HuH-7 (cell line): ENCODE data around the gene THAP7.
A peak's percentile ranks its signal among the peaks of the same experiment; 100 is the strongest.

Experiments
- DNase-seq: peaks from one replicate; pipeline ENCODE4 v3.0.0; 2011; ENCODE audit warnings: low spot score

The THAP7 gene

GRCh38 chr22:20993304-20994127 lies 8.4 kb downstream of the THAP7 start:
- DNase-seq, result no peak

DNA sequence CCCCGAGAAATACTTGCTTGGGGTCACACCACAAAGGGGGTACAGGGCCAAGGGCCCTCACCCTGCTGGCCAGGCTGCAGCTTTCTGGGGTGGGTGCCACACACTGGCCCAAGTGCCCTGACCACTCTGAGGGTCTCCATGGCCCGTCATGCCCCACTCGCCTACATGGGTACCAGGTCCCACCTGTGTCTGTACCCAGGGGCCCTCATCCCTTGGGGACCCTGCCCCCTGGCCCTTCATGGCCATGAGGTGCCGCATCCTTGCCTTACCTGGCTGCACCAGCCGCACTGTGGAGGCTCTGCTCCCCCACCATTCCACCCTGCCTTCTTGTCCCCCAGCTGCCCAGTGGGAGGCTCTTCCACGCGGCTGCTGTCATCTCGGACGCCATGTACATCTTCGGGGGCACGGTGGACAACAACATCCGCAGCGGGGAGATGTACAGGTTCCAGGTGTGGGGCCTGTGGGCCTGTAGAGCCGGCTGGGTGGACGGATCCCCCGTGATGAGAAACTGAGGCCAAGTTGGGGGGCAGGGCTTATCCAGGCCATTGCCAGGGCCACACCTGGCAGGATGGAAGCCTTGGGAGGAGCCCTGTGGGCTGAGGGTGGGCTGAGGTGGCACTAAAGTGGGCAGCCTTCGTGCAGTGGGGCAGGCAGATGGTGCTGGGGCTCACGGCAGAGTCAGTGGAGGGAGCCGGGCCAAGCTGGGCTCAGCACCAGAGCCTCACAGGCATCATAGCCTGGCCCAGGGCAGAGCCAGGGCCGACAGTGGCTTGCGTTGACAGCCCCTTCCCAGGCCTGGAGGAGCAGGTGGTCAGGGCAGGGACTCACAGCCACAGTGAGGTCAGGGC lies 9.2 kb downstream of the THAP7 start:
- no peak for DNase-seq

DNA sequence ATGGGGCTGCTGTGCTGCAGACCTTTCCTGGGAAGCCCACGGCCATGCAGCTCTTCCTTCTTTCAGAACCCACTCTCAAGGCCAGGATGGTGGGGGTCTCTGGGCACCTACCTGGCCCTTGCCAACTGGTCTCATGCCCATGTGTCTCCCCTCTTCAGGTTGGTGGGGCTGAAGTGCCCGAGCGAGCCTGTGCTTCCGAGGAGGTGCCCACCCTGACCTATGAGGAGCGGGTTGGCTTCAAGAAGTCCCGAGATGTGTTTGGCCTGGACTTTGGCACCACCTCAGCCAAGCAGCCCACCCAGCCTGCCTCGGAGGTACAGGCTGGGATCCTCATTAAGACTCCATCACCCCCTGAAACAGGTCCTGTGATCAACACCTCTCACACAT lies 9.9 kb downstream of the THAP7 start:
- no peak for DNase-seq

DNA sequence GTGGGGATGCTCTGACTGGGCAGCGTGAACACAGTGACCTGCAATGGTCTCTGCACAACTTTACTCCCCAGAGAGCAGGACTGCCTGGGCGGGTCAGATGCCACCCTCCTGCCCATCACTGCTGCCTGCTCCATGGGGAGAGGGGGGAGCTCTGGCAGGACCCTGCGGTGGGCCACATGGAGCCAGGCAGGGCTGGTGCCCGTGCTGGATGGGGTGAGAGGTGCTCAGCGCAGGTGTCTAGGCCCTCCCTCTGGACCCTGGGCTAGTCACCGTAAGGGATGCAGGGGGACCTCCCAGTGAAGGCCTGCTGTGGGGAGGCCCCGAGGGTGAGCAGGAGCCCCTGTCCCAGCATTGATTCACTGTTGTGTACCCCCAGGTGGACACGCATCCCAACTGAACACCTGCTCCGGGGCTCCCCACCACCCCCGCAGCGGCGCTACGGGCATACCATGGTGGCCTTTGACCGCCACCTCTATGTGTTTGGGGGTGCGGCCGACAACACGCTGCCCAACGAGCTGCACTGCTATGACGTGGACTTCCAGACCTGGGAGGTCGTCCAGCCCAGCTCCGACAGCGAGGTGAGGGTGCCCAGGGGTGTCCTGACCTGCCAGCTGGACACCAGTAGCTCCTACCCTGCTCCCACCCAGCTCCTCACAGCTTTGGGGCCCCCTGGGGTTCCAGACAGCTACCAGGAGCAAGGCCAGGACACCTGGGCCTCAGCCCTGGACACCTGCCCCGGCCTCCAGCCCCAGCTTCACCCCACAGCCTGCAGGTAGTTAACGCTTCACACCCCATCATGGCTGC lies 10.5 kb downstream of the THAP7 start:
- no peak for DNase-seq

- DNase-seq, result no peak
Measured at GRCh38 chr22:20990184-20991180, 11.4 kb downstream of the THAP7 start.

DNA sequence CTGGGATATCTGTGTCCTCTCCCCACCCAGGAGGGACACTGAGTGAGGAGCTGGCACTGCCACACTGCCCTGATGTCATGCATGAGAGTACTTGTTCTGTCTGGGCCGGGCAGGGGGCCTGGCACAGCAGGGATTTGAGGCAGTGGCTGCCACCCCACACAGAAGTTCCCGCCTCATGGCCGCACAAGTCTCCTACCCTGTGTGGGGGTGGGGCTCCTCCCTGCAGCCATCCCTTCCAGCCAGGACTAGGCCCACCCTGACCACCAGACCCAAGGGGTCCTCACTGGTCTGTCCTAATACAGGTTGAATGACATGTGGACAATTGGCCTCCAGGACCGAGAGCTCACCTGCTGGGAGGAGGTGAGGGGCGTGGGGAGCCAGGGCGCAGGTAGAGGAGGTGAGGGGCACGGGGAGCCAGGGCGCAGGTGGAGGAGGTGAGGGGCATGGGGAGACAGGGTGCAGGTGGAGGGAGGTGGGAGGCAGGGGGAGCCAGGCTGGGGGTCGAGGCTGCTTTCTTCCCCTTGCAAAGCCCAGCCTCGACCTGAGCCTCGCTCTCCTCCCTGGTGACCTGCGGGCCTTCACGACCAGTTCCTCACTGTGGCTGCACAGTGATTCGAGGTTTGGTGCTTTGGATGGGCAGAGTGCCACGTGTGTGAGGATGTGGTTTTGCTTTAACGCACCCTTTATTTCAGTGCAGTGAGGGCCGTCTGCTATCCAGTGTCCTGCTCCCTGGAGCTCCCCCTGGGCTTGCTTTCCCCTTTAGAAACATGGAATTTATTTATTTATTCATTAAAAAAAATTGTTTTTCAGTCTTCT lies 12.4 kb downstream of the THAP7 start:
- DNase-seq, result no peak

DNA sequence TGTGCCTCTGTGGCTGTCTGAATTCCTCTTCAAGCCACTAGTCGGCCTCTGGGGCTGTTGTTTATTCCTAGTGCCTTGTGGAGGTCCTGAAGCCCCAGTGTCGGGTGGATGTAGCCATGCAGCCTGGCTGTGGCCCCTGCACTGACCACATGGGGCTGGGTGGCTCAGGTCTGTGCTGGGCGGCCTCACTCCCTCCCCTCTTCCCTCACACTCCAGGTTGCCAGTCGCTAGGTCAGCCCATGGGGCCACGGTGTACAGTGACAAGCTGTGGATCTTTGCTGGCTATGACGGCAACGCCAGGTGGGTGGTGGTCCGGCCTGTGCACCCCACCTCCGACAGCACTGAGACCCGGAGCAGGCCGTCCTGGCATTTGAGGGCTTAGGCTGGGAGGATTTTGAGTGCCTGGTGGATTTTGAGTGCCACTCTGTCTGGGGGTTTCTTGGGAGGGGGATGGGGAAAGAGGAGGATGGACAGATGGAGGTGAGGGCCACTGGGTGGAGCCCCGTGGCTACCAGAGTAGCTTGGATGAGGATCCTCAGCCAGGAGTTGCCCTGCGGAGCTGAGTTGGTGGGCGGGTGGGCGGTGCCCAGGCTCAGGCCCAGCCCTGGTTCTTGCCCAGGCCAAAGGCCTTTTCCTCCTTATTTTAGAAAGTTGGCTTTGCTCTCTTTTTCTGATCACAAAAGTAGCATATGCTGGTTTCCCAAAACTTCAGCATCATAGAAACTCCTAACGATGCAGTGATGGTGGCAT lies 13.2 kb downstream of the THAP7 start:
- DNase-seq, result no peak

DNA sequence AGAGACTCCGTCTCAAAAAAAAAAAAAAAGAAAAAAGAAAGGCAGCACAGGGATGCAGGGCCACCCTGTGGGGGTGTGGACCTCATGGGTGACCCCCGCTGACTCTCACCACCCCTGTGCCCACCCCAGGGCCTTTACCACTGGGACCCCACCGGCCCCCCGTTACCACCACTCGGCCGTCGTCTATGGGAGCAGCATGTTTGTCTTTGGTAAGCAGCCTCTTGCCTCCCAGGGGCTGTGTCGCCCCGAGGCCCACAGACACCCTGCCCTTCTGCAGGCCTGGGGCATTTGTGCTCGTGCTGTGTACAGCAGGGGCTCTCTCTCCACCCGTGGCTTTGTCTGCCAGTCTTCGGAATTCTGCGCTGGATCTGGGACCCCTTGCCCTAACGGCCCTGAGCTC lies 14.5 kb downstream of the THAP7 start:
- DNase-seq, result no peak

DNA sequence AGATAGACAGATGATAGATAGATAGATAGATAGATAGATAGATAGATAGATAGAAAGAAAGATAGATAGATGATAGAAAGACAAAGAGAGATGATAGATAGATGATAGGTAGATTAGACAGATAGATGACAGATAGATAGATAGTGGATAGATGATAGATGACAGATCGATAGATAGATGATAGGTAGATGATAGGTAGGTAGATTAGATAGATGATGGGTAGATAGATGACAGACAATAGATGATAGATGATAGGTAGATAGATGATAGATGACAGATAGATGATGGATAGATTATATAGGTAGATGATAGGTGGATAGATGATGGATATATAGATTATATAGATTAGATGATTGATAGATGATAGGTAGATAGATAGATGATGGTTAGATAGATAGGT lies 15.6 kb downstream of the THAP7 start:
- DNase-seq, result no peak

DNA sequence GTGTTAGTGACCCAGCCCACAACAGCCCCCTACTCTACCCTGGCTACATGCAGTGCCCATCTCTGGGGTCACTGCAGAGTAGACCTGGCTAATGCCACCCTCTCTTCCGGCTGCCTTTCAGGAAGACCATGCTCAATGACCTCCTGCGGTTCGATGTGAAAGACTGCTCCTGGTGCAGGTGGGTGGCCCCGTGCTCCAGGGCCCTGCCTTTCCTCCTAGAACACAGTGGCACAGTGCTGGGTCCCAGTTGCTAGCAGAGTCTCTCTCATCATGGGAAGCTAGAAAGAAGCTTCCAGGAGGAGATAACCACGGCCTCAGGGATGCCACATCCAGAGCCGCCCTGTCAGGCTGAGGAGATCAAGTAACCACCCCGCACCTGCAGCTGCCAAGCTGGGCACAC lies 16.2 kb downstream of the THAP7 start:
- no peak for DNase-seq

DNA sequence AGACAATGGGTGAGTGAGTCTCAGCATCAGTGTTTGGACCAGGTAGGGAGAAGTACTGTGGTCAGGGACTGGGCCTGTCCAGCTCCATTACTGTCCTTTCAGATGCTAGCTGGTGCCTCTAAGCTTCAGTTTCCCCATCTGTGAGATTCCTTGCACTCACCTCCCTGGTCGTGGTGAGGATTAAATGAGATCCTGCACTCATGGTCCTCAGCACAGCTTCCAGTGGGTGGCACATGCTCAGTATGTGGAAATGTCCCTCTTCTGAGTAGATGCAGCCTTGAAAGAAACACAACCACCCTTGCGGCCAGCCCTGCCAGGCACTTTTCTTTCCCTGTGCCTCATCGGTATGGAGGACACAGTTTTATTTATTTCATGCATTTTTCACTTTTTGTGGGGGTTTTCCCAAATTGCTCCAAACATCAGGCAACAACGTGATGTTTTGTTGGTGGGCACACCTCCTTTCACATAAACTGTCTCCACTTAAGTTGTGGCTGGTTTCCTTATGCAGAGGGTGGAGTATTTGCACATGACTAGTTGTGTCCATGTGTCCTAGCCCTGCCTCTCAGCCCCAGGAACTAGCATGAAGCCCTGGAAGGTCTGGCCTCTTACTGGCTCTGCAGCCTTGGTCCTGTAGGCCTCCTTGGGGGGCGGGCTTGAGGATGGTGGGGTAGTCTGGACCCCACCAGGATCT lies 18.7 kb downstream of the THAP7 start:
- DNase-seq, result no peak

GRCh38 chr22:20982563-20982882 lies 19.4 kb downstream of the THAP7 start:
- no peak for DNase-seq

GRCh38 chr22:20981787-20982562 lies 19.9 kb downstream of the THAP7 start, which contains the start of gene LZTR1:
Gene LZTR1, plus strand, starts transcription at chr22:20982297. Its CDS starts 75 bp downstream, at chr22:20982372.
- peak; percentile 95 for DNase-seq

DNA sequence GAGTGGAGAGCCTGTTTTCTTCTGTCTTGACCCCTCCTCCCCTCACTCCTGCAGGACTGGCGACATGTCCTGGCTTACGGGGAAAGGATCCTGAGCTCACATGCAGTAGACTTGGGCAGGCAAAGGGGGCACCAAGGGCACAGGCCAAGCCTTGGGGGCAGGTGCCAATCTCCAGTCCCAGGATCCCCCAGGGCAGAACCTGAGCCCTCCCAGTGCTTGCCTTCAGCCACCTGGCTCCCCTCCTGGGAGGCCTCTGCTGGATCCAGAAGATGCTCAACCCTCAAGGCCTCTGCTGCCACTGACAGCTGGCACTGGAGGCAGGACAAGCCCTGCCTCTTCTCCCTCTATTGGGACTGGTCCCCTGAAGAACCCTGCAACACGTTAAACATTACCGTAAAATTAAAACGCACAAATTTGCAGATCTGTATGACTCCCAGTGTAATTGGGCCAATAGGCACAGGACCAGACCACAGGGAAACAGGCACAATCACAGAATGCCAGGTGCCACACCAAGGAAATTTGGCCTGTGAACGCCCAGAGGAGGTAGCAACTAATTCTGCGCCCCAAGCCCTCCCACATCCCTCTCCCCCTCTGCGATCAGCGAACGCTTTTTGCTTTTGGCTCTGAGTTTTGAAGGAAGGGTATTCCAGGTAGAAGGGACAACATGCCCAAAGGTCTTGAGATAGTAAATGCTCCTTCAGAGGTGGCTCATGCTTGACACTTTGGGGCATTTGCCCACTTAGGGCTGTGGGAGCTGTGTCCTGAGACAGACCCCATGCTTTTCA lies 20.8 kb downstream of the THAP7 start:
- no peak for DNase-seq

DNA sequence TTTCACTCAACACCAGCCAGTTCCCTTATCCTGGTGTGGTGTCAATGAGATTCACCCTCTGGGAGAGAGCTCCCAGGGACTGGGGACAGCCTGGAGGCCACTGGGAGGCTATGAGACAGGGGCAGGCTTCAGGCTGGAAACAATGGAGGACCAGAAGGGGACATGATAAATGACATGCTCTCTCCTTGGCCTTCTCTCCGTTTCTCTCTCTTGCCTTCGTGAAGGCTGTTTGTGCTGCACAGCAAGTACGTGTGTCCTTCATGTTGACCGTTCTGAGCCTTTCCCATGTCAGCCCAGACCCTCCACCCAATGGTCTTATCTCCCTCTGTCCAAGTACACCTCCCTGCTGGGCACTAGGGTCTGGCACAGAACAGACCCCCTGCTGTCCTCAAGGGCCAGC lies 21.4 kb downstream of the THAP7 start:
- no peak for DNase-seq

GRCh38 chr22:20979940-20980453 lies 21.9 kb downstream of the THAP7 start:
- DNase-seq, result no peak

- no peak for DNase-seq
Measured at GRCh38 chr22:20979243-20979809, 22.6 kb downstream of the THAP7 start.
